Liver (tissue), 3 donors: ENCODE data around the gene SYNDIG1.

Source experiments
- EGR1 ChIP-seq, 2 donors: IDR thresholded peaks; 2 replicates each; pipeline ENCODE4 v1.6.1; 2016 to 2018; ENCODE audit warnings: antibody characterized with exemption in 2 of 2, low read depth in 2 of 2
- FOXA1 ChIP-seq: IDR thresholded peaks from 2 replicates; pipeline ENCODE4 v1.6.1; 2016; ENCODE audit warnings: antibody characterized with exemption
- GABPA ChIP-seq, 2 donors: IDR thresholded peaks in 1 of 2; conservative IDR thresholded peaks in 1 of 2; 2 replicates each; pipeline ENCODE4 v1.6.1; 2016; ENCODE audit warnings: antibody characterized with exemption in 2 of 2, mild to moderate bottlenecking in 1 of 2, moderate library complexity in 1 of 2
- JUND ChIP-seq, 2 donors: IDR thresholded peaks; 2 replicates each; pipeline ENCODE4 v1.6.1; 2016; ENCODE audit warnings: antibody characterized with exemption in 2 of 2
- RAD21 ChIP-seq, 2 donors: IDR thresholded peaks; 2 replicates each; pipeline ENCODE4 v1.6.1; 2016; ENCODE audit warnings: antibody characterized with exemption in 2 of 2, mild to moderate bottlenecking in 2 of 2
- RXRA ChIP-seq, 2 donors: IDR thresholded peaks; 2 replicates each; pipeline ENCODE4 v1.6.1; 2017 to 2018; ENCODE audit warnings: antibody characterized with exemption in 2 of 2, mild to moderate bottlenecking in 1 of 2
- SP1 ChIP-seq: IDR thresholded peaks from 2 replicates; pipeline ENCODE4 v1.6.1; 2018; ENCODE audit warnings: antibody characterized with exemption, mild to moderate bottlenecking
- TAF1 ChIP-seq: conservative IDR thresholded peaks from 2 replicates; pipeline ENCODE4 v1.6.1; 2016; ENCODE audit warnings: antibody characterized with exemption, mild to moderate bottlenecking
- YY1 ChIP-seq: IDR thresholded peaks from 2 replicates; pipeline ENCODE4 v1.6.1; 2016; ENCODE audit warnings: antibody characterized with exemption, mild to moderate bottlenecking
- TF ChIP-seq, protein P1 (sequence below): IDR thresholded peaks from 2 replicates; pipeline ENCODE4 v1.6.1; 2016; ENCODE audit warnings: antibody characterized with exemption
- TF ChIP-seq, protein P2 (sequence below): fragments of 150-350 bp; IDR thresholded peaks from 2 replicates; pipeline ENCODE4 v1.5.1; 2017; ENCODE audit warnings: improper control_type of control experiment, low read depth, low read length; ENCODE audit not compliant: missing input control
- TF ChIP-seq, protein P3 (sequence below): IDR thresholded peaks from 2 replicates; pipeline ENCODE4 v1.6.1; 2016; ENCODE audit warnings: antibody characterized with exemption, mild to moderate bottlenecking
- TF ChIP-seq, protein P4 (sequence below): IDR thresholded peaks from 2 replicates; pipeline ENCODE4 v1.6.1; 2016; ENCODE audit warnings: antibody characterized with exemption
- TF ChIP-seq, protein P5 (sequence below): IDR thresholded peaks from 2 replicates; pipeline ENCODE4 v1.6.1; 2016; ENCODE audit warnings: antibody characterized with exemption
- donor health status: healthy.
- donor health status: healthy.

DNA sequence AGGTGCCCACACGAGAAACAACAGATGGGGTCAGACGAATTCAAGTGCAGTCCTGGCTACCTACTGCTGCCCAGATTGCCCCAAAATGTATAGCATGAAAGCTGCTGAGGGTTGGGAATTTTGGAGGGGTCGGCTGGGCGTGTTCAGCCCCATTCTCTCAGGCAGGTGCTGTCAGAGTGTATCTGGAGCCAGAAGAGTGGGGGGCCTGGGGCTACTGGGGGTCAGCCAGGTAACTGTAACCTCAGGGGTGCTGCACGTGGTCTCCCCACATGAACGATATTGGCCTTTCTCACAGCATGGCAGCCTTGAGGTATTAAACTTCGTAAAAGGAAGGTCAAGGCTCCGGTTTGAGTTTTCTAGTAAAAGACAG lies 14.6 kb downstream of the SYNDIG1 start:
- TF ChIP-seq, protein P1, sequence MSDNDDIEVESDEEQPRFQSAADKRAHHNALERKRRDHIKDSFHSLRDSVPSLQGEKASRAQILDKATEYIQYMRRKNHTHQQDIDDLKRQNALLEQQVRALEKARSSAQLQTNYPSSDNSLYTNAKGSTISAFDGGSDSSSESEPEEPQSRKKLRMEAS: no peak
- TF ChIP-seq, protein P2, sequence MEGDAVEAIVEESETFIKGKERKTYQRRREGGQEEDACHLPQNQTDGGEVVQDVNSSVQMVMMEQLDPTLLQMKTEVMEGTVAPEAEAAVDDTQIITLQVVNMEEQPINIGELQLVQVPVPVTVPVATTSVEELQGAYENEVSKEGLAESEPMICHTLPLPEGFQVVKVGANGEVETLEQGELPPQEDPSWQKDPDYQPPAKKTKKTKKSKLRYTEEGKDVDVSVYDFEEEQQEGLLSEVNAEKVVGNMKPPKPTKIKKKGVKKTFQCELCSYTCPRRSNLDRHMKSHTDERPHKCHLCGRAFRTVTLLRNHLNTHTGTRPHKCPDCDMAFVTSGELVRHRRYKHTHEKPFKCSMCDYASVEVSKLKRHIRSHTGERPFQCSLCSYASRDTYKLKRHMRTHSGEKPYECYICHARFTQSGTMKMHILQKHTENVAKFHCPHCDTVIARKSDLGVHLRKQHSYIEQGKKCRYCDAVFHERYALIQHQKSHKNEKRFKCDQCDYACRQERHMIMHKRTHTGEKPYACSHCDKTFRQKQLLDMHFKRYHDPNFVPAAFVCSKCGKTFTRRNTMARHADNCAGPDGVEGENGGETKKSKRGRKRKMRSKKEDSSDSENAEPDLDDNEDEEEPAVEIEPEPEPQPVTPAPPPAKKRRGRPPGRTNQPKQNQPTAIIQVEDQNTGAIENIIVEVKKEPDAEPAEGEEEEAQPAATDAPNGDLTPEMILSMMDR: no peak
- TF ChIP-seq TAF1 (no peak), JUND (IDR thresholded peaks at IDR 0.05) (no peak), RAD21 (IDR thresholded peaks at IDR 0.05) (no peak), GABPA (IDR thresholded peaks at IDR 0.05 in 1 of 2, conservative IDR thresholded peaks at IDR 0.05 in 1 of 2) (no peak), SP1 (no peak), EGR1 (IDR thresholded peaks at IDR 0.05; ENCODE audit: low read depth in 2 of 2) (no peak), YY1 (no peak), RXRA (IDR thresholded peaks at IDR 0.05) (no peak), FOXA1 (no peak)
- TF ChIP-seq, protein P3, sequence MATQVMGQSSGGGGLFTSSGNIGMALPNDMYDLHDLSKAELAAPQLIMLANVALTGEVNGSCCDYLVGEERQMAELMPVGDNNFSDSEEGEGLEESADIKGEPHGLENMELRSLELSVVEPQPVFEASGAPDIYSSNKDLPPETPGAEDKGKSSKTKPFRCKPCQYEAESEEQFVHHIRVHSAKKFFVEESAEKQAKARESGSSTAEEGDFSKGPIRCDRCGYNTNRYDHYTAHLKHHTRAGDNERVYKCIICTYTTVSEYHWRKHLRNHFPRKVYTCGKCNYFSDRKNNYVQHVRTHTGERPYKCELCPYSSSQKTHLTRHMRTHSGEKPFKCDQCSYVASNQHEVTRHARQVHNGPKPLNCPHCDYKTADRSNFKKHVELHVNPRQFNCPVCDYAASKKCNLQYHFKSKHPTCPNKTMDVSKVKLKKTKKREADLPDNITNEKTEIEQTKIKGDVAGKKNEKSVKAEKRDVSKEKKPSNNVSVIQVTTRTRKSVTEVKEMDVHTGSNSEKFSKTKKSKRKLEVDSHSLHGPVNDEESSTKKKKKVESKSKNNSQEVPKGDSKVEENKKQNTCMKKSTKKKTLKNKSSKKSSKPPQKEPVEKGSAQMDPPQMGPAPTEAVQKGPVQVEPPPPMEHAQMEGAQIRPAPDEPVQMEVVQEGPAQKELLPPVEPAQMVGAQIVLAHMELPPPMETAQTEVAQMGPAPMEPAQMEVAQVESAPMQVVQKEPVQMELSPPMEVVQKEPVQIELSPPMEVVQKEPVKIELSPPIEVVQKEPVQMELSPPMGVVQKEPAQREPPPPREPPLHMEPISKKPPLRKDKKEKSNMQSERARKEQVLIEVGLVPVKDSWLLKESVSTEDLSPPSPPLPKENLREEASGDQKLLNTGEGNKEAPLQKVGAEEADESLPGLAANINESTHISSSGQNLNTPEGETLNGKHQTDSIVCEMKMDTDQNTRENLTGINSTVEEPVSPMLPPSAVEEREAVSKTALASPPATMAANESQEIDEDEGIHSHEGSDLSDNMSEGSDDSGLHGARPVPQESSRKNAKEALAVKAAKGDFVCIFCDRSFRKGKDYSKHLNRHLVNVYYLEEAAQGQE: no peak
- TF ChIP-seq, protein P4, sequence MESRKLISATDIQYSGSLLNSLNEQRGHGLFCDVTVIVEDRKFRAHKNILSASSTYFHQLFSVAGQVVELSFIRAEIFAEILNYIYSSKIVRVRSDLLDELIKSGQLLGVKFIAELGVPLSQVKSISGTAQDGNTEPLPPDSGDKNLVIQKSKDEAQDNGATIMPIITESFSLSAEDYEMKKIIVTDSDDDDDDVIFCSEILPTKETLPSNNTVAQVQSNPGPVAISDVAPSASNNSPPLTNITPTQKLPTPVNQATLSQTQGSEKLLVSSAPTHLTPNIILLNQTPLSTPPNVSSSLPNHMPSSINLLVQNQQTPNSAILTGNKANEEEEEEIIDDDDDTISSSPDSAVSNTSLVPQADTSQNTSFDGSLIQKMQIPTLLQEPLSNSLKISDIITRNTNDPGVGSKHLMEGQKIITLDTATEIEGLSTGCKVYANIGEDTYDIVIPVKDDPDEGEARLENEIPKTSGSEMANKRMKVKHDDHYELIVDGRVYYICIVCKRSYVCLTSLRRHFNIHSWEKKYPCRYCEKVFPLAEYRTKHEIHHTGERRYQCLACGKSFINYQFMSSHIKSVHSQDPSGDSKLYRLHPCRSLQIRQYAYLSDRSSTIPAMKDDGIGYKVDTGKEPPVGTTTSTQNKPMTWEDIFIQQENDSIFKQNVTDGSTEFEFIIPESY: no peak
- TF ChIP-seq, protein P5, sequence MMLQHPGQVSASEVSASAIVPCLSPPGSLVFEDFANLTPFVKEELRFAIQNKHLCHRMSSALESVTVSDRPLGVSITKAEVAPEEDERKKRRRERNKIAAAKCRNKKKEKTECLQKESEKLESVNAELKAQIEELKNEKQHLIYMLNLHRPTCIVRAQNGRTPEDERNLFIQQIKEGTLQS: no peak
